Muscle layer of colon (tissue), 2 donors: ENCODE measurements around the gene ALDH9A1.
A peak's percentile ranks its signal among the peaks of the same experiment; 100 is the strongest.
"Not testable (repeated sequence)": the region's sequence is repeated elsewhere in the genome, so short reads cannot be mapped to it uniquely, and the experiment has no call there.

Experiments
- H3K27ac ChIP-seq: one replicate; pipeline ENCODE4 v1.7.0; 2013; ENCODE audit warnings: low read depth, mild to moderate bottlenecking, low read length, moderate library complexity
- H3K27me3 ChIP-seq, 2 donors: one replicate each; pipeline ENCODE4 v1.7.0; 2013; ENCODE audit warnings: low read length in 2 of 2, mild to moderate bottlenecking in 2 of 2; ENCODE audit not compliant: insufficient read depth in 2 of 2, control insufficient read depth in 1 of 2
- H3K36me3 ChIP-seq: one replicate; pipeline ENCODE4 v1.7.0; 2013; ENCODE audit warnings: mild to moderate bottlenecking, low read length; ENCODE audit not compliant: insufficient read depth
- H3K4me1 ChIP-seq: one replicate; pipeline ENCODE4 v1.7.0; 2013; ENCODE audit warnings: mild to moderate bottlenecking, low read length; ENCODE audit not compliant: insufficient read depth
- H3K4me3 ChIP-seq, 2 donors: one replicate each; pipeline ENCODE4 v1.7.0; 2013; ENCODE audit warnings: low read length in 2 of 2, low read depth in 1 of 2, mild to moderate bottlenecking in 1 of 2, moderate library complexity in 1 of 2
- H3K9ac ChIP-seq: one replicate; pipeline ENCODE4 v1.7.0; 2013; ENCODE audit warnings: low read length
- H3K9me3 ChIP-seq: one replicate; pipeline ENCODE4 v1.7.0; 2013; ENCODE audit warnings: mild to moderate bottlenecking, low read length
- donor health status: abdominal sarcoma.
- donor health status: Adenocarcinoma of cecum.

The ALDH9A1 gene

GRCh38 chr1:165712764-165713163 is 14.4 kb upstream of the ALDH9A1 start:
- H3K36me3 ChIP-seq, result no peaks in the 10 kb centered on the region
- no peak overlapping the region for H3K4me3 ChIP-seq
- no peaks in the 10 kb centered on the region for H3K9me3 ChIP-seq
- H3K4me1 ChIP-seq, result no peaks in the 10 kb centered on the region
- no peaks in the 10 kb centered on the region for H3K27me3 ChIP-seq
- no peak overlapping the region for H3K9ac ChIP-seq
- H3K27ac ChIP-seq, result no peak overlapping the region

- H3K4me3 ChIP-seq, result no peak overlapping the region
- no peak overlapping the region for H3K9ac ChIP-seq
- H3K9me3 ChIP-seq, result no peaks in the 10 kb centered on the region
- H3K27ac ChIP-seq, result no peak overlapping the region
- H3K36me3 ChIP-seq, result no peaks in the 10 kb centered on the region
- H3K27me3 ChIP-seq, result no peaks in the 10 kb centered on the region
- H3K4me1 ChIP-seq, result no peaks in the 10 kb centered on the region
Measured at GRCh38 chr1:165707984-165708706, 9.8 kb upstream of the ALDH9A1 start.

- H3K27me3 ChIP-seq, result no peaks in the 10 kb centered on the region
- no peak overlapping the region for H3K9ac ChIP-seq
- no peaks in the 10 kb centered on the region for H3K9me3 ChIP-seq
- no peak overlapping the region for H3K4me3 ChIP-seq
- no peak overlapping the region for H3K27ac ChIP-seq
- H3K4me1 ChIP-seq, result no peaks in the 10 kb centered on the region
- no peaks in the 10 kb centered on the region for H3K36me3 ChIP-seq
Measured at GRCh38 chr1:165703648-165704047, 5.3 kb upstream of the ALDH9A1 start.

- not testable (repeated sequence) for H3K27me3 ChIP-seq
Measured at GRCh38 chr1:165701922-165702321, 3.6 kb upstream of the ALDH9A1 start.

GRCh38 chr1:165699577-165699976 is 1.2 kb upstream of the ALDH9A1 start:
- no peak overlapping the region for H3K27ac ChIP-seq
- H3K9ac ChIP-seq, result no peak overlapping the region

More at GRCh38 chr1:165701922-165702321, 3.6 kb upstream of the ALDH9A1 start:
- not testable (repeated sequence) for H3K9ac ChIP-seq, H3K4me1 ChIP-seq, H3K4me3 ChIP-seq, H3K27ac ChIP-seq, H3K9me3 ChIP-seq, H3K36me3 ChIP-seq

GRCh38 chr1:165698761-165699052 is 345 bp upstream of the ALDH9A1 start:
- H3K9me3 ChIP-seq, result no peaks in the 10 kb centered on the region
- H3K27me3 ChIP-seq, result no peaks in the 10 kb centered on the region
- H3K4me1 ChIP-seq, result peaks cover 18% of the 10 kb centered on the region
- H3K27ac ChIP-seq, result peak overlapping the region; percentile 89
- H3K36me3 ChIP-seq, result no peaks in the 10 kb centered on the region
- H3K4me3 ChIP-seq, result peak overlapping the region; percentile 69 to 90
- H3K9ac ChIP-seq, result peak overlapping the region; percentile 53

More at GRCh38 chr1:165699577-165699976, 1.2 kb upstream of the ALDH9A1 start:
- H3K4me1 ChIP-seq, result peaks cover 18% of the 10 kb centered on the region
- no peaks in the 10 kb centered on the region for H3K36me3 ChIP-seq
- no peaks in the 10 kb centered on the region for H3K9me3 ChIP-seq
- H3K4me3 ChIP-seq, result no peak overlapping the region
- H3K27me3 ChIP-seq, result no peaks in the 10 kb centered on the region

GRCh38 chr1:165697491-165697880 is 876 bp downstream of the ALDH9A1 start:
- H3K9ac ChIP-seq, result no peak overlapping the region
- peak overlapping the region; percentile 69 to 90 for H3K4me3 ChIP-seq
- H3K36me3 ChIP-seq, result no peaks in the 10 kb centered on the region
- peaks cover 18% of the 10 kb centered on the region for H3K4me1 ChIP-seq
- no peaks in the 10 kb centered on the region for H3K27me3 ChIP-seq
- H3K27ac ChIP-seq, result no peak overlapping the region
- H3K9me3 ChIP-seq, result no peaks in the 10 kb centered on the region

GRCh38 chr1:165696625-165697100 is 1.7 kb downstream of the ALDH9A1 start:
- Histone ChIP-seq H3K27ac (no peak overlapping the region), H3K4me3 (no peak overlapping the region), H3K27me3 (no peaks in the 10 kb centered on the region), H3K9me3 (no peaks in the 10 kb centered on the region), H3K9ac (no peak overlapping the region), H3K36me3 (no peaks in the 10 kb centered on the region), H3K4me1 (peaks cover 18% of the 10 kb centered on the region)

GRCh38 chr1:165695031-165695430 is 3.3 kb downstream of the ALDH9A1 start:
- Histone ChIP-seq H3K9ac (no peak overlapping the region), H3K4me1 (peaks cover 18% of the 10 kb centered on the region), H3K27ac (no peak overlapping the region), H3K4me3 (no peak overlapping the region), H3K27me3 (no peaks in the 10 kb centered on the region), H3K9me3 (no peaks in the 10 kb centered on the region), H3K36me3 (no peaks in the 10 kb centered on the region)

- H3K9me3 ChIP-seq, result no peaks in the 10 kb centered on the region
- no peak overlapping the region for H3K4me3 ChIP-seq
- peaks cover 8% of the 10 kb centered on the region for H3K36me3 ChIP-seq
- no peaks in the 10 kb centered on the region for H3K4me1 ChIP-seq
- H3K9ac ChIP-seq, result no peak overlapping the region
- H3K27ac ChIP-seq, result no peak overlapping the region
- H3K27me3 ChIP-seq, result no peaks in the 10 kb centered on the region
Measured at GRCh38 chr1:165688046-165688445, 10.3 kb downstream of the ALDH9A1 start.

- H3K36me3 ChIP-seq, result peaks cover 18% of the 10 kb centered on the region
- no peak overlapping the region for H3K4me3 ChIP-seq
- no peak overlapping the region for H3K27ac ChIP-seq
- no peaks in the 10 kb centered on the region for H3K4me1 ChIP-seq
- no peaks in the 10 kb centered on the region for H3K27me3 ChIP-seq
- no peak overlapping the region for H3K9ac ChIP-seq
- no peaks in the 10 kb centered on the region for H3K9me3 ChIP-seq
Measured at GRCh38 chr1:165686971-165687433, 11.4 kb downstream of the ALDH9A1 start.
